RWPE2 (cell line): ENCODE data around the gene MT4.

Experiments
- ATAC-seq: fragments of 200-7000 bp; cut with Tn5 transposase; 3 replicates; pipeline ENCODE4 v1.9.1; 2021; ENCODE audit warnings: low read depth
- DNase-seq: peaks from one replicate; pipeline ENCODE4 v3.0.0-alpha.2; 2020; ENCODE audit warnings: low spot score
- H3K27ac ChIP-seq: fragments of 450-650 bp; 2 replicates; pipeline ENCODE4 v1.5.1; 2017; ENCODE audit warnings: mild to moderate bottlenecking; ENCODE audit not compliant: poor library complexity, severe bottlenecking
- H3K27me3 ChIP-seq: fragments of 250-450 bp; sonication (Bioruptor Pico); 2 replicates; pipeline ENCODE4 v1.5.1; 2021; ENCODE audit warnings: mild to moderate bottlenecking, moderate library complexity; ENCODE audit not compliant: insufficient read depth, poor library complexity, severe bottlenecking
- H3K36me3 ChIP-seq: fragments of 250-450 bp; sonication (Bioruptor Pico); 2 replicates; pipeline ENCODE4 v1.5.1; 2020; ENCODE audit warnings: low read depth, mild to moderate bottlenecking, moderate library complexity
- H3K4me1 ChIP-seq: fragments of 250-450 bp; sonication (Bioruptor Pico); 2 replicates; pipeline ENCODE4 v1.5.1; 2021; ENCODE audit warnings: mild to moderate bottlenecking, moderate library complexity; ENCODE audit not compliant: insufficient read depth, poor library complexity, severe bottlenecking
- H3K4me3 ChIP-seq: fragments of 250-450 bp; sonication (Bioruptor Pico); 2 replicates; pipeline ENCODE4 v1.5.1; 2021; ENCODE audit warnings: mild to moderate bottlenecking, moderate library complexity; ENCODE audit not compliant: severe bottlenecking
- H3K9me3 ChIP-seq: fragments of 250-450 bp; sonication (Bioruptor Pico); 2 replicates; pipeline ENCODE4 v1.5.1; 2021; ENCODE audit warnings: mild to moderate bottlenecking, moderate library complexity; ENCODE audit not compliant: severe bottlenecking
- CTCF ChIP-seq: fragments of 450-650 bp; IDR thresholded peaks from one replicate; pipeline ENCODE4 v1.5.1; 2017; ENCODE audit warnings: mild to moderate bottlenecking, moderate library complexity; ENCODE audit not compliant: poor library complexity, severe bottlenecking

MT4 gene

GRCh38 chr16:56610609-56611111 lies 45.8 kb downstream of the MT4 start:
- H3K27ac ChIP-seq: peak overlapping the region; percentile 100
- DNase-seq (peak; percentile 11), ATAC-seq (no peak)
- no peaks in the 10 kb centered on the region for H3K9me3 ChIP-seq
- peak overlapping the region; percentile 54 for H3K4me3 ChIP-seq
- peaks cover 17% of the 10 kb centered on the region for H3K36me3 ChIP-seq
- no peaks in the 10 kb centered on the region for H3K27me3 ChIP-seq
- peaks cover 76% of the 10 kb centered on the region for H3K4me1 ChIP-seq
- TF ChIP-seq CTCF: peak; percentile 20

GRCh38 chr16:56611281-56611833 lies 46.5 kb downstream of the MT4 start:
- Histone ChIP-seq H3K27ac (peak overlapping the region; percentile 100), H3K9me3 (no peaks in the 10 kb centered on the region), H3K4me3 (no peak overlapping the region), H3K27me3 (no peaks in the 10 kb centered on the region), H3K4me1 (peaks cover 69% of the 10 kb centered on the region), H3K36me3 (peaks cover 17% of the 10 kb centered on the region)
- ATAC-seq: no peak
- DNase-seq: peak; percentile 25
- no peak for TF ChIP-seq CTCF

- no peak for TF ChIP-seq CTCF
- Histone ChIP-seq H3K27me3 (no peaks in the 10 kb centered on the region), H3K9me3 (no peaks in the 10 kb centered on the region), H3K4me1 (peaks cover 55% of the 10 kb centered on the region), H3K36me3 (peaks cover 14% of the 10 kb centered on the region), H3K27ac (peak overlapping the region; percentile 100), H3K4me3 (no peak overlapping the region)
- no peak for ATAC-seq
- no peak for DNase-seq
Measured at GRCh38 chr16:56613706-56614105, 48.8 kb downstream of the MT4 start.

GRCh38 chr16:56614549-56614991 lies 49.7 kb downstream of the MT4 start:
- peak overlapping the region; percentile 100 for H3K27ac ChIP-seq
- DNase-seq (no peak), ATAC-seq (peak; percentile 49)
- H3K27me3 ChIP-seq: no peaks in the 10 kb centered on the region
- TF ChIP-seq CTCF: no peak
- no peaks in the 10 kb centered on the region for H3K9me3 ChIP-seq
- H3K4me1 ChIP-seq: peaks cover 55% of the 10 kb centered on the region
- H3K4me3 ChIP-seq: no peak overlapping the region
- peaks cover 5% of the 10 kb centered on the region for H3K36me3 ChIP-seq

- TF ChIP-seq CTCF: no peak
- no peaks in the 10 kb centered on the region for H3K36me3 ChIP-seq
- no peaks in the 10 kb centered on the region for H3K27me3 ChIP-seq
- H3K4me1 ChIP-seq: peaks cover 50% of the 10 kb centered on the region
- peak; percentile 11; the same call in 1 of the 3 replicates for ATAC-seq
- no peak for DNase-seq
- H3K9me3 ChIP-seq: no peaks in the 10 kb centered on the region
- H3K27ac ChIP-seq: peak overlapping the region; percentile 100
- no peak overlapping the region for H3K4me3 ChIP-seq
Measured at GRCh38 chr16:56615353-56615752, 50.5 kb downstream of the MT4 start.
